H9 (cell line): Measurements from ENCODE around the gene DDX18. TPM values are rescaled to one million over a fixed set of nuclear protein-coding genes. Genes with fewer than 3 reads are reported as not detected.

Experiments
- DNase-seq: peaks from one replicate; pipeline ENCODE4 v3.0.0-alpha.2; 2017
- H2AFZ ChIP-seq: one replicate; pipeline ENCODE4 v1.6.1; 2013; ENCODE audit warnings: mild to moderate bottlenecking, low read length, control low read depth, moderate library complexity
- H2AK5ac ChIP-seq: 2 replicates; pipeline ENCODE4 v1.6.1; 2013; ENCODE audit warnings: low read length, control low read depth, mixed read lengths; ENCODE audit not compliant: insufficient read length
- H2BK120ac ChIP-seq: one replicate; pipeline ENCODE4 v1.6.1; 2013; ENCODE audit warnings: low read depth, mild to moderate bottlenecking, low read length, control low read depth, inconsistent platforms; ENCODE audit not compliant: poor library complexity, severe bottlenecking
- H2BK12ac ChIP-seq: 2 replicates; pipeline ENCODE4 v1.6.1; 2013; ENCODE audit warnings: low read length, control low read depth, mixed read lengths, low read depth; ENCODE audit not compliant: insufficient read length
- H2BK15ac ChIP-seq: 2 replicates; pipeline ENCODE4 v1.6.1; 2013; ENCODE audit warnings: low read depth, low read length, control low read depth
- H2BK20ac ChIP-seq: one replicate; pipeline ENCODE4 v1.6.1; 2013; ENCODE audit warnings: low read depth, mild to moderate bottlenecking, low read length, control low read depth, inconsistent platforms; ENCODE audit not compliant: poor library complexity, severe bottlenecking
- H2BK5ac ChIP-seq: 2 replicates; pipeline ENCODE4 v1.6.1; 2013; ENCODE audit warnings: low read length, control low read depth, mixed read lengths; ENCODE audit not compliant: insufficient read length
- H3K14ac ChIP-seq: 2 replicates; pipeline ENCODE4 v1.6.1; 2013; ENCODE audit warnings: low read length, control low read depth; ENCODE audit not compliant: insufficient read depth
- H3K18ac ChIP-seq: 2 replicates; pipeline ENCODE4 v1.6.1; 2013; ENCODE audit warnings: low read depth, mild to moderate bottlenecking, mixed read lengths, low read length, control low read depth; ENCODE audit not compliant: insufficient read length
- H3K23ac ChIP-seq: 2 replicates; pipeline ENCODE4 v1.6.1; 2013; ENCODE audit warnings: low read length, control low read depth, mixed read lengths, low read depth; ENCODE audit not compliant: insufficient read length
- H3K23me2 ChIP-seq: 2 replicates; pipeline ENCODE4 v1.6.1; 2013; ENCODE audit warnings: low read depth, mild to moderate bottlenecking, mixed read lengths, low read length, control low read depth; ENCODE audit not compliant: insufficient read length, poor library complexity, severe bottlenecking
- H3K27ac ChIP-seq: 2 replicates; pipeline ENCODE4 v1.5.1; 2013; ENCODE audit warnings: low read length, control low read depth, mixed read lengths, low read depth; ENCODE audit not compliant: insufficient read length
- H3K27me3 ChIP-seq: 2 replicates; pipeline ENCODE4 v1.6.1; 2013; ENCODE audit warnings: low read length, control low read depth, inconsistent platforms; ENCODE audit not compliant: insufficient read depth
- H3K4ac ChIP-seq: 2 replicates; pipeline ENCODE4 v1.6.1; 2013; ENCODE audit warnings: low read depth, mild to moderate bottlenecking, control low read depth, inconsistent platforms, low read length, moderate library complexity
- H3K4me1 ChIP-seq: 2 replicates; pipeline ENCODE4 v1.6.1; 2013; ENCODE audit warnings: low read length, control low read depth, inconsistent platforms; ENCODE audit not compliant: insufficient read depth
- H3K4me2 ChIP-seq: 2 replicates; pipeline ENCODE4 v1.6.1; 2013; ENCODE audit warnings: low read length, control low read depth, mixed read lengths; ENCODE audit not compliant: insufficient read length, insufficient read depth
- H3K56ac ChIP-seq: 2 replicates; pipeline ENCODE4 v1.6.1; 2013; ENCODE audit warnings: low read depth, mild to moderate bottlenecking, mixed read lengths, low read length, control low read depth; ENCODE audit not compliant: insufficient read length
- H3K79me1 ChIP-seq: 2 replicates; pipeline ENCODE4 v1.6.1; 2013; ENCODE audit warnings: low read depth, mild to moderate bottlenecking, moderate library complexity, low read length, control low read depth, inconsistent platforms; ENCODE audit not compliant: insufficient read depth, poor library complexity, severe bottlenecking
- H3K79me2 ChIP-seq: 2 replicates; pipeline ENCODE4 v1.6.1; 2013; ENCODE audit warnings: low read length, control low read depth, inconsistent platforms; ENCODE audit not compliant: insufficient read depth
- H3K9ac ChIP-seq: 2 replicates; pipeline ENCODE4 v1.6.1; 2013; ENCODE audit warnings: low read length, control low read depth, mixed read lengths; ENCODE audit not compliant: insufficient read length; ENCODE audit errors: extremely low read depth
- H3K9me3 ChIP-seq: one replicate; pipeline ENCODE4 v1.6.1; 2013; ENCODE audit warnings: low read depth, low read length, inconsistent platforms; ENCODE audit not compliant: control insufficient read depth
- H3T11ph ChIP-seq: one replicate; pipeline ENCODE4 v1.6.1; 2013; ENCODE audit warnings: mild to moderate bottlenecking, low read length, control low read depth, inconsistent platforms
- H4K20me1 ChIP-seq: one replicate; pipeline ENCODE4 v1.6.1; 2013; ENCODE audit not compliant: control insufficient read depth, insufficient read length, insufficient read depth
- H4K5ac ChIP-seq: 2 replicates; pipeline ENCODE4 v1.6.1; 2013; ENCODE audit warnings: low read depth, mild to moderate bottlenecking, mixed read lengths, low read length, control low read depth; ENCODE audit not compliant: insufficient read length
- H4K8ac ChIP-seq: replicated peaks from 2 replicates; pipeline ENCODE4 v1.6.1; 2013; ENCODE audit warnings: low read length, control low read depth, mixed read lengths, low read depth; ENCODE audit not compliant: insufficient read length
- H4K91ac ChIP-seq: 2 replicates; pipeline ENCODE4 v1.6.1; 2013; ENCODE audit warnings: low read depth, mild to moderate bottlenecking, moderate library complexity, mixed read lengths, low read length, control low read depth; ENCODE audit not compliant: insufficient read length
- H3K27ac Mint-ChIP-seq, 3 experiments: 2 replicates in 2 of 3; 3 replicates in 1 of 3; pipeline ENCODE4 v1.8.0; 2020 to 2021; ENCODE audit warnings: mixed read lengths in 3 of 3, mild to moderate bottlenecking in 1 of 3, moderate library complexity in 1 of 3
- H3K27me3 Mint-ChIP-seq: 2 replicates; pipeline ENCODE4 v1.8.0; 2021; ENCODE audit warnings: low read depth, mild to moderate bottlenecking, moderate library complexity, mixed read lengths
- H3K36me3 Mint-ChIP-seq, 3 experiments: 2 replicates in 2 of 3; 3 replicates in 1 of 3; pipeline ENCODE4 v1.8.0; 2020 to 2021; ENCODE audit warnings: low read depth in 3 of 3, mixed read lengths in 3 of 3; ENCODE audit not compliant: insufficient read depth in 1 of 3
- H3K4me1 Mint-ChIP-seq, 2 experiments: 2 replicates each; pipeline ENCODE4 v1.8.0; 2020; ENCODE audit warnings: mixed read lengths in 2 of 2
- H3K4me3 Mint-ChIP-seq, 2 experiments: 2 replicates in 1 of 2; 3 replicates in 1 of 2; pipeline ENCODE4 v1.8.0; 2020 to 2021; ENCODE audit warnings: mild to moderate bottlenecking in 2 of 2, mixed read lengths in 2 of 2, moderate library complexity in 1 of 2
- H3K9me3 Mint-ChIP-seq, 2 experiments: 2 replicates in 1 of 2; 3 replicates in 1 of 2; pipeline ENCODE4 v1.8.0; 2020; ENCODE audit warnings: mild to moderate bottlenecking in 2 of 2, mixed read lengths in 2 of 2, moderate library complexity in 1 of 2
- WGBS: extraction: QIAGEN DNeasy Blood & Tissue Kit; methylation state at CpG from one replicate; pipeline ENCODE4 v1.1.7; 2013; ENCODE audit warnings: missing lambda C conversion rate, low lambda C conversion rate, mixed read lengths; ENCODE audit not compliant: insufficient read length; ENCODE audit errors: extremely low coverage; 5-methylcytosine and 5-hydroxymethylcytosine counted together
- total RNA-seq: library from RNA; stranded (reverse); gene quantifications from 2 replicates; pipeline ENCODE4 v1.2.1, GENCODE V29; 2021
- TF ChIP-seq, protein P1 (sequence below): fragments of 200-600 bp; sonication (generic); conservative IDR thresholded peaks from 3 replicates; pipeline ENCODE4 v1.8.0; 2021; ENCODE audit warnings: antibody characterized with exemption, mild to moderate bottlenecking

Gene DDX18
- total RNA-seq, 1 experiment from 2014 or later: 115 TPM

DNA sequence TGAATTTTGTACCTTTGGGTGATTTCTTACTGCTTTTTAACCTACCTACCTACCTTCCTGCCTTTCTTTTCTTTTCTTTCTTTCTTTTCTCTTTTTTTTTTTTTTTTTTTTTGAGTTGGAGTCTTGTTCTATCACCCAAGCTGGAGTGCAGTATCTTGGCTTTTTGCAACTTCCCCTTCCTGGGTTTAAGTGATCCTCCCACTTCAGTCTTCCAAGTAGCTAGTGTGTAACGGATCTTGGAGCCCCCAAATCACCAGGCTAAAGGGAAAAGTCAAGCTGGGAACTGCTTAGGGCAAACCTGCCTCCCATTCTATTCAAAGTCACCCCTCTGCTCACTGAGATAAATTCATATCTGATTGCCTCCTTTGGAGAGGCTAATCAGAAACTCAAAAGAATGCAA, 61.3 kb downstream of the DDX18 start:
- Histone ChIP-seq H3K9me3 (no peaks in the 10 kb centered on the region), H3K23ac (no peak overlapping the region), H3K79me1 (no peaks in the 10 kb centered on the region), H3K4me1 (no peaks in the 10 kb centered on the region), H3K18ac (no peak overlapping the region), H4K8ac (no peak overlapping the region), H3K23me2 (no peaks in the 10 kb centered on the region), H2BK20ac (no peak overlapping the region), H3K27me3 (no peaks in the 10 kb centered on the region), H3K4ac (no peak overlapping the region), H2AFZ (no peak overlapping the region), H4K5ac (no peak overlapping the region), H2BK12ac (no peak overlapping the region), H2BK5ac (no peak overlapping the region), H2AK5ac (no peak overlapping the region), H3K79me2 (no peaks in the 10 kb centered on the region), H2BK120ac (no peak overlapping the region), H3K4me2 (no peak overlapping the region), H3K9ac (no peak overlapping the region), H4K20me1 (no peaks in the 10 kb centered on the region), H3T11ph (no peak overlapping the region), H3K14ac (no peak overlapping the region), H4K91ac (no peak overlapping the region), H3K56ac (no peak overlapping the region), H3K27ac (no peak overlapping the region), H2BK15ac (no peak overlapping the region)
- H3K4me1 Mint-ChIP-seq: no peaks in the 10 kb centered on the region
- no peak overlapping the region for H3K27ac Mint-ChIP-seq
- no peaks in the 10 kb centered on the region for H3K9me3 Mint-ChIP-seq
- no peak for DNase-seq
- no peak overlapping the region for H3K4me3 Mint-ChIP-seq
- no CpG with 5 or more reads among the region's 1 CpG for WGBS
- H3K27me3 Mint-ChIP-seq: peaks cover 26% of the 10 kb centered on the region
- TF ChIP-seq, protein P1, sequence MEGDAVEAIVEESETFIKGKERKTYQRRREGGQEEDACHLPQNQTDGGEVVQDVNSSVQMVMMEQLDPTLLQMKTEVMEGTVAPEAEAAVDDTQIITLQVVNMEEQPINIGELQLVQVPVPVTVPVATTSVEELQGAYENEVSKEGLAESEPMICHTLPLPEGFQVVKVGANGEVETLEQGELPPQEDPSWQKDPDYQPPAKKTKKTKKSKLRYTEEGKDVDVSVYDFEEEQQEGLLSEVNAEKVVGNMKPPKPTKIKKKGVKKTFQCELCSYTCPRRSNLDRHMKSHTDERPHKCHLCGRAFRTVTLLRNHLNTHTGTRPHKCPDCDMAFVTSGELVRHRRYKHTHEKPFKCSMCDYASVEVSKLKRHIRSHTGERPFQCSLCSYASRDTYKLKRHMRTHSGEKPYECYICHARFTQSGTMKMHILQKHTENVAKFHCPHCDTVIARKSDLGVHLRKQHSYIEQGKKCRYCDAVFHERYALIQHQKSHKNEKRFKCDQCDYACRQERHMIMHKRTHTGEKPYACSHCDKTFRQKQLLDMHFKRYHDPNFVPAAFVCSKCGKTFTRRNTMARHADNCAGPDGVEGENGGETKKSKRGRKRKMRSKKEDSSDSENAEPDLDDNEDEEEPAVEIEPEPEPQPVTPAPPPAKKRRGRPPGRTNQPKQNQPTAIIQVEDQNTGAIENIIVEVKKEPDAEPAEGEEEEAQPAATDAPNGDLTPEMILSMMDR: no peak
- no peaks in the 10 kb centered on the region for H3K36me3 Mint-ChIP-seq
